Effector CD8-positive, alpha-beta T cell (primary cell): ENCODE measurements around the gene LGALS4.
"Not testable (repeated sequence)": the region's sequence is repeated elsewhere in the genome, so short reads cannot be mapped to it uniquely, and the experiment has no call there.

ENCODE experiments used
- DNase-seq: peaks from one replicate; lab custom pipeline; 2025; lab: John Stamatoyannopoulos, UW

LGALS4 gene

GRCh38 chr19:38842439-38843174 lies 29.9 kb upstream of the LGALS4 start:
- DNase-seq: peak; percentile 20

GRCh38 chr19:38841787-38842438 lies 29.2 kb upstream of the LGALS4 start:
- DNase-seq: peak; percentile 30

DNA sequence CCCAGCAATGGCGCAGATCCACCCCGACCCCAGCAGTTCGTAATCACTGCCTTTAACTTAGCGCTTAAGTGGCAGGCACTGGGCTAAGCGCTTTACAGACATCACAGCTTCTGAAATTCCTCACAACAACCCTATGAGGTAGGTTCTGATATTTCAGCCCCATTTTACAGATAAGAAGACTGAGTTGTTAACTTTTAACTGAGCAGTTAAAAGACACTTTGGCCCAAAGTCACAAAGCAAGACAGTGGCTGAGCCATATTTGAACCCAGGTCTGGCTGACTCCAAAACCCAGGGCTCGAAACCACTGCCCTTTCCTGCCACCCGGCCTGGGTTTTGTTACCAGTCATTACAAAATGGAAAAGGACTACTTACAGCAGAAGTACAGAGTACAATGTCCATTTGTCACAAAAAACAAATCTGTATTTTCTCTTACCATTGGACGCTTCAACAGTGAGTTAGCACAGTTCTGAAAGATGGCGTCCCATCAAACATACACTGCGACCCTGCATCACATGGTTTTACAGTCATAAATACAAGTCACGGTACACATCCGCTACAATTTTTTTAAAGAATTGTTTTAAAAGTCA lies 28.5 kb upstream of the LGALS4 start:
- no peak for DNase-seq

- DNase-seq: no peak
These were observed 27.8 kb upstream of the LGALS4 start for GRCh38 chr19:38840583-38840968.

GRCh38 chr19:38839816-38840582 lies 27.3 kb upstream of the LGALS4 start:
- DNase-seq: no peak

- no peak for DNase-seq
These were observed 26.4 kb upstream of the LGALS4 start for GRCh38 chr19:38838986-38839761.

- no peak for DNase-seq
These were observed 25.7 kb upstream of the LGALS4 start for GRCh38 chr19:38838208-38838985.

DNA sequence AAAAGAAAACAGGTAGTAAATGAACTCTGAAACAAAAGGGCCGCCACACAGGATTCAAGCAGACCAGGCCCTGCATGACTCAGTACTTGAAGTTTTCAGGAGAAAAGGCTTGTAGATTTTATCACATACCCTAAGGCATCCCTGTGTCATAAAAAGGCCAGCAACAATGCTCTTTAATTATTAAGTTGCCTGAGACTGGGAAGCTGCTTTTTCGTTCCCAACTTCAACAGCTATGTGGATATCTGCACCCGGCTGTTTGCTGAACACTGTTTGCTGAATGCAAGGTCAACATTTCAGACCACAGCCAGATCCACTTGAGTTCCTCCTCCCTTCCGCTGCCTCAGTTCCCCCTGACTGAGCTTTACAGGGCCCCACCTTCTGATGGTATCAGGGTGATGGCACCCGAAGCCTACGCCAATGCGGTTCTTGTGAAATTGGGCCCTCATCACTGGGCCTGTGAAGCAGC lies 24.9 kb upstream of the LGALS4 start:
- no peak for DNase-seq

DNA sequence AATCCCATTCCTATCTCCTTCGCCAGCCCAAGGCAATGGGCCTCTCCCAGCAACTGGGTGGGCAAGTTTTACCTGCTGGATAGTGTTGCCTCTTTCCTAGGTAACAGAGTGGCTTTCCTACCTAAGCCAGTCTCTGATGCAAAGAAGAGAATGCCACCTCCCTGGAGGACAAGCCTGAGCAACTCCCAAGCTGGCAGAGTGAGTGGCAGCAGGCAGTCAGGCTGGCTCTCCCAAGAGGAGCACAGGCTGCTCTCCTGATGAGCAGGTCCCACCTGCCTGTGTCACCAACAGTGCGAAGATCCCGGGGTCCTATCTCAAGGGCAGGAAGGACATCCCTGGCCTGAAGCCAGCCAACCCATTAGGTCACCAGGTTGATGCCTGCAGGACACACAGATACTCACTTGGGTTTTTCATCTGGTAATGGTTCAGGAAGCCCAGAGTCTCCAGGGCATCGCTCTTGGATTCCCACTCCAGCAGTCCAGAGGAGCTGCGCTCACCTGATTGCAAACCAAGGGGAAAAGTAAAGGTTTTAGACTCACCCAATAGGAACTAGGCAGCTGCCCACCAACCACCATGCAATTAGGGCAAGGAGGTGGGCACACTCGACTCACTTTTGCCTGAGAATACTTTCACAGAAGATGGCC lies 24.4 kb upstream of the LGALS4 start:
- no peak for DNase-seq

- no peak for DNase-seq
These were observed 23.6 kb upstream of the LGALS4 start for GRCh38 chr19:38836159-38836982.

- no peak for DNase-seq
These were observed 21.8 kb upstream of the LGALS4 start for GRCh38 chr19:38834590-38834989.

DNA sequence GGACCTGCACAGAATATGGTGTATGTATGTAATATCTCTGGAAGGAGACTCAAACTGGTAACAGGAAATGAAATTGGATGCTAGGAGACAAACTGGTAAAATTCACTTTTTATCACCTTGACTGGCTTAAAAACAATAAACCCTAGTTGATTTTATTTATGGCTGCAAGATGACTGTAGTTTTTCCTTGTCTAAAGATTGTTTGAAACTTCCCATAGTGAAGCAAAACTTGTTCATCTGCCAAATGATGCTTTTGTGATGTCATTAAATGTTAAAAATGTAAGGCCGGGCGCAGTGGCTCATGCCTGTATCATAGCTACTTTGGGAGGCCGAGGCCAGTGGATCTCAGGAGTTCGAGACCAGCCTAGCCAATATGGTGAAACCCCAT lies 21.4 kb upstream of the LGALS4 start:
- no peak for DNase-seq

GRCh38 chr19:38833092-38833425 lies 20.3 kb upstream of the LGALS4 start:
- no peak for DNase-seq

- no peak for DNase-seq
These were observed 18.4 kb upstream of the LGALS4 start for GRCh38 chr19:38831142-38831605.

DNA sequence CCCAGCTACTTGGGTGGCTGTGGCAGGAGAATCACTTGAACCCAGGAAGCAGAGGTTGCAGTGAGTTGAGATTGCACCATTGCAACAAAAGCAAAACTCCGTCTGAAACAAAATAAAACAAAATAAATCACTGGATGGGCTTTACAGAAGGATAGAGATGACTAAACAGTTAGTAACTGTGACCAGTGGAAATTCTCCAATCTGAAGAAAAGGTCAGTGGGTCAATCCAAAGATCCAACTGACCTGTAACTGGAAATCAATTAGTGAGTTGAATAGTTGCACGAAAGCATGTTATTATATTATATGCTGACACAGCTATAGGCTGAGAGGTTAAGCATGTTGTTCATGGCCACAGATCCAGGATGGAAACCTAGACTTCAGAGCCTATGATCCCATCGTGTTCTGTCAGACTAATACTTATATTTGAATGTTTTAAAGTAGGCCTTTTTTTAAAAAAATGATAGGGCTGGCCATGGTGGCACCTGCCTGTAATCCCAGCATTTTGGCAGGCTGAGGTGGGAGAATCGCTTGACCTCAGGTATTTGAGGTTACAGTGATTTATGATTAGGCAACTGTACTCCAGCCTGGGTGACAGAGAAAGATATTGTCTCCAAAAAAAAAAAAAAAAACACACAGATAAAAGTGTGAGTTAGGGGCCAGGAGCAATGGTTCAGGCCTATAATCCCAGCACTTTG lies 17.4 kb upstream of the LGALS4 start:
- no peak for DNase-seq

GRCh38 chr19:38829203-38829602 lies 16.5 kb upstream of the LGALS4 start:
- not testable (repeated sequence) for DNase-seq

DNA sequence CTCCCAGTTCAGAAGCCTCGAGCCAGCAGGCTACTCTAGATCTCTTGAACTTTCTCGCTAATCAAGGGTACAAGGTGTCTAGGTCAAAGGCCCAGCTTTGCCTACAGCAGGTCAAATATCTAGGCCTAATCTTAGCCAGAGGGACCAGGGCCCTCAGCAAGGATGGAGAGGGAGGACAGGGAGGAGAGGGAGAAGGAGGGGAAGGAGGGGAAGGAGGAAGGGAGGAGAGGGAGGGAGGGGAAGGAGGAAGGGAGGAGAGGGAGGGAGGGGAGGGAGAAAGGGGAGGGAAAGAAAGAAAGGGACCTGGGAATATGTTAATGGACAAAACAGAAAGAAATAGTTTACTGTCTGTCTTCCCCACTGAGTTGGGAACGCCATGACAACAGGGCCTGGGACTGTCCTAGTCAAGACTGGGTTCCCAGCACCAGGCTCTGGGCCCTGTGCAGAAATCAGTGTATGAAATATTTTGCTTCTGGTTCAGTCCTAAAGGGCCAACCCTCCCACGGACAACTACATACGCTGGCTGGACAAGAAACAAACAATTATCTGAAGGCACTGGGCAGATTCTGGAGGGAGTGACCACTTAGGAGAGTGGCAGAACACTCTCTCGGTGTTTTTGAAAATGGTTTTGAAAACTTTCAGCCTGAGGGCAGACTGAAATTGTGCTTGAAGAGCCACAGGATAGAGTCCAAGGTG lies 14.3 kb upstream of the LGALS4 start:
- DNase-seq: no peak

GRCh38 chr19:38825936-38826335 lies 13.2 kb upstream of the LGALS4 start:
- DNase-seq: not testable (repeated sequence)
